Hematopoietic multipotent progenitor cell treated with erythropoietin and hydrocortisone succinate and interleukin-3 and kit ligand, for 4 days (in vitro differentiated cells): Measurements from ENCODE around the gene GOLGA3.
"Not testable (repeated sequence)": the region's sequence is repeated elsewhere in the genome, so short reads cannot be mapped to it uniquely, and the experiment has no call there.

ENCODE experiments used
- DNase-seq: peaks from one replicate; pipeline ENCODE4 v3.0.0-alpha.2; 2015

The GOLGA3 gene

GRCh38 chr12:132807295-132808092, 21.2 kb downstream of the GOLGA3 start:
- peak; percentile 36 for DNase-seq

DNA sequence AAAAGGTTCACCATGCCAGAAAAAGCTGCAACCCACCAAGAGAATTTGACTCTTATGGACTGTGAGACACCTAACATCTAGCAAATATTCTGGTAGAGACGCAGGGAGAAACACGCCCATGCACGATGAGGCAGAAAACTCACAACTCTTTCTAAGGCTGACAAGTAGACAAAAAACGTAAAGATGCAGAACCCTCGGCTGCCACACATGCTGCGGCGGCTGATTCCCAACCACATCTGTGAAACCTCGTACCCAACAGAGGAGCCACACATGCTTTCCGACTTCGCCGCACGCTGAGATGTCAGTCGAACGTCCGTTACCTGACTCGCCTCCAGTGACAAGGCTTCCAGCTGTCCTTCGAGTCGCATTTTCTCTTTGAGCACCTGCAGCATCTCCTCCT, 21.8 kb downstream of the GOLGA3 start:
- no peak for DNase-seq

DNA sequence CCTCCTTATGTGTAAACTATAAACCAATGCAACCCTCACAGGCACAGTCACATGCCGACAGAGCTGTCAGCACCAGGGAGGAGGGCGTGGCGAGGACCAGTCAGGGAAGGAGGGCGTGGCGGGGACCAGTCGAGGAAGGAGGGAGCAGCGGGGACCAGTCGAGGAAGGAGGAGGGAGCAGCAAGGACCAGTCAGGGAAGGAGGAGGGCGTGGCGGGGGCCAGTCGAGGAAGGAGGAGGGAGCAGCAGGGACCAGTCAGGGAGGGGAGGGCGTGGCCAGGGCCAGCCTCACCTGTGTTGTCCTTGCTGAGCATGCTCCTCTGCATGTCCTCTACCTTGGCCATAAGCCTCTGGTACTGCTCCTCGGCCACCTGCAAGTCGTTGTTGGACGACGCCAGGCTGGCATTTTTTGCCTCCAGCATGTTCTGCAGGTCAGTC, 24.2 kb downstream of the GOLGA3 start:
- peak; percentile 19 for DNase-seq

DNA sequence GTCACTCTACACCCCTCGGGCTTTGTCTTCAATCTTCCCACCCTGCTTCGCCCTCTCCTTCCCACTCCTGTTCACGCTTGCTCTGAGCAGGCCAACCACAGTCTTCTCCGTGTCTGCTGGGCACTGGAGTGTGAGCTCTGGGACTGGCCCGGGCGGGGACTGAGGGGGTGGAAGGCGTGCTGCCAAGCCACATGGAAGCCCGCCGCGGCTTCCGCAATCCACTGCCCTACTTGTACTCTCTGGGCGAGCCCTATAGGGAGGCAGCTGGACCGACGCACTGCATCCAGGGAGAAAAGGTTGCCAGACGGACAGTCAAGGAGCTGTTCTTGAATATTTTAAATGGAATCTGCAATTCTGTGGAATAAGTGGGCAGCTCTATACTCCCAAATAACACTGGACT, 24.8 kb downstream of the GOLGA3 start:
- no peak for DNase-seq

- DNase-seq = no peak
These were observed 25.5 kb downstream of the GOLGA3 start for GRCh38 chr12:132803125-132803524.

- DNase-seq = no peak
These were observed 26.9 kb downstream of the GOLGA3 start for GRCh38 chr12:132801741-132802140.

GRCh38 chr12:132798836-132799235, 29.8 kb downstream of the GOLGA3 start:
- DNase-seq = no peak

- DNase-seq = no peak
These were observed 30.7 kb downstream of the GOLGA3 start for GRCh38 chr12:132797820-132798570.

DNA sequence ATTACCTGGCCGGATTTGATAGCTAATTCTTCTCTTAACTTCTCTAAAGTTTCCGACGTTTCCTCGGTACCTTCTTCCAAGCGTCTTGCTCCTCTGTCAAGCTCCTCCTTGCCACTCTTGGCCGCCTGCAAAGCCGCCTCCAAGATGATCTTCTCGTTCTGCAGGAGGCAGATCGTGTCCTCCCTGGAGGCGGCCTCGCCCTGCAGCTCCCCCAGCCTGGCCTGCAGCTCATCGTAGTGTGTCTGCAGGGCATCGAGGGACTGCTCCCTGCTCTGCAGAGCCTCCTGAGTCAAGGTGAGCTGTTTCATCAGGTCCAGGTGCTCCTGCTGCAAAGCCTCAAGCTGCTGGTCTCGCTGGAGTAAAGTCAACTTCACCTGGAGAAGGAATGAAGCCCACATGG, 32.8 kb downstream of the GOLGA3 start:
- no peak for DNase-seq

DNA sequence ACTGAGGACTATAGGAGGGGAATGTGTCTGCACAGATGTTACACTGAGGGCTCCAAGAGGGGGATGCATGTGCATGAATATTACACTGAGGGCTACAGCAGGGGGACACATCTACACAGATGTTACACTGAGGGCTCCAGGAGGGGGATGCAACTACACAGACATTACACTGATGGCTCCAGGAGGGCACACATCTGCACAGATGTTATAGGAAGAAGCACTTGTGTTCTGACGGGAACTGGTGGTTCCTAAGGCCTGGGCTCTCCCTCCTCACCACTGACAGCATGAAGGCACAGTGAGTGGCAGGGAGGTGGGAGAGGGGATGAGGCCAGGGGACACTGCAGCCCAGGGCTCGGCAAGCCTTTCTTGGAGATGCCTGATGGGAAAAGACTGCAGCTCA, 36.7 kb downstream of the GOLGA3 start:
- DNase-seq = not testable (repeated sequence)

DNA sequence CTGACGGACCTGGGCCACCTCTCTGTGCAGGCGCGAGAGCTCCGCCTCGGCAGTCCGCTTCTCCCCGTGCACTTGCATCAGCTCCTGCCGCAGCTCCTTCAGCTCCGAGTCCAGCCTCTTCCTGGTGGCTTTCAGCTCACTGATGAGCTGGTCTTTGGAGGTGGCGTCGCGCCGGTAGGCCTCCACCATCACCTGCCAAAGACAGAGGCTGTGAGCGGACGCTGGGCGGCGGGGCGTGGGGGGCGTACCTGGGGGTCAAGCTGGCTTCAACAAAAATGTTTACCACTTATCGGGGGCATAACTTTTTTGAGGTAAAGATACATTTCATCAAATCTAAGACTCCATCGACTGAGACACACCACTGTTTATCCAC, 39.6 kb downstream of the GOLGA3 start:
- no peak for DNase-seq

GRCh38 chr12:132788375-132789098, 40.1 kb downstream of the GOLGA3 start:
- no peak for DNase-seq

- DNase-seq = no peak
These were observed 40.8 kb downstream of the GOLGA3 start for GRCh38 chr12:132787877-132788276.

- DNase-seq = no peak
These were observed 42.5 kb downstream of the GOLGA3 start for GRCh38 chr12:132786192-132786591.

GRCh38 chr12:132784580-132784979, 44.1 kb downstream of the GOLGA3 start:
- no peak for DNase-seq

- DNase-seq = peak; percentile 20
These were observed 44.6 kb downstream of the GOLGA3 start for GRCh38 chr12:132783917-132784531.

- DNase-seq = no peak
These were observed 46.7 kb downstream of the GOLGA3 start for GRCh38 chr12:132781938-132782337.

DNA sequence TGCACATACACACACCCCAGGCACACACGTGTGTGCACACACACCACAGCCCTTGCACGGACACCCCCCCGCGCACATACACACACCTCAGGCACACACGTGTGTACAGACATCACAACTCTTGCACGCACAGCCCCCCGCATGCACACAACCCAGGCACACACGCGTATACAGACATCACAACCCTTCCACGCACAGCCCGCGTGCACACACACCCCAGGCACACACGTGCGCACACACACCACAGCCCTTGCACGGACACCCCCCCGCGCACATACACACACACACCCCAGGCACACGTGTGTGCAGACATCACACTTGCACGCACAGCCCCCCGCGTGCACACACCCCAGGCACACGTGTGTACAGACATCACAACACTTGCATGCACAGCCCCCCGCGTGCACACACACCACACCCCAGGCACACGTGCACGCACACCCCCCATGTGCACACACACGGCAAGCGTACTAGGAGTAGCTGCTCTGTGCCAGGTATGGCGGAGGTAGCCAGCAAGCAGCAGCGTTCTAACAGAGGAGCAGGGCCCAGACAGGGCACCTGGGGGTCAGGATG, 48.8 kb downstream of the GOLGA3 start:
- DNase-seq = no peak

- no peak for DNase-seq
These were observed 51.1 kb downstream of the GOLGA3 start for GRCh38 chr12:132777614-132778013.

GRCh38 chr12:132776816-132777568, 51.7 kb downstream of the GOLGA3 start:
- no peak for DNase-seq

- not testable (repeated sequence) for DNase-seq
These were observed 52.4 kb downstream of the GOLGA3 start for GRCh38 chr12:132776230-132776625.
